K562 (cell line): Measurements from ENCODE around the gene PRL. TPM values are rescaled to one million over a fixed set of nuclear protein-coding genes. Genes with fewer than 3 reads are reported as not detected.

Experiments used
- ATAC-seq: fragments of 200-7000 bp; cut with Tn5 transposase; 3 replicates; pipeline ENCODE4 v1.9.1; 2020; ENCODE audit warnings: moderate library complexity
- BruUV-seq: library from RNA; stranded (reverse); fragments of 400-500 nt; replicated peaks from 2 replicates; lab custom pipeline; 2021; lab: Mats Ljungman, UMichigan
- CTCF ChIA-PET: fragments of 300-600 bp; formaldehyde crosslinking; extraction: SDS; loops from one replicate; lab custom pipeline; 2021; ENCODE audit warnings: low intra/inter-chr PET ratio; lab: Yijun Ruan, JAX
- POLR2A ChIA-PET: fragments of 300-600, 350-650 bp; sonication (Branson Sonifier 250); formaldehyde crosslinking; extraction: SDS; loops from one replicate; lab custom pipeline; 2021; ENCODE audit warnings: antibody characterized with exemption, inconsistent platforms; lab: Yijun Ruan, JAX
- DNase-seq, 4 experiments: peaks; one replicate each; pipeline versions ENCODE4 v3.0.0 to v3.0.0-alpha.2; 2011 to 2018; ENCODE audit warnings: low spot score in 3 of 4, mixed read lengths in 3 of 4; ENCODE audit errors: extremely low read depth in 1 of 4
- FAIRE-seq: peaks from 2 replicates; lab custom pipeline; 2011; peaks lifted over from hg19 to GRCh38; lab: Jason Lieb, UNC
- H2AFZ ChIP-seq: 2 replicates; pipeline ENCODE4 v1.6.0; 2011; ENCODE audit warnings: low read depth, low read length, control low read depth, inconsistent platforms
- H3K27ac ChIP-seq: fragments of 200-600 bp; 3 replicates; pipeline ENCODE4 v1.8.0; 2011; ENCODE audit warnings: low read depth, mild to moderate bottlenecking, control low read depth, inconsistent platforms, low read length, moderate library complexity, mixed read lengths; ENCODE audit errors: extremely low read depth
- H3K27me3 ChIP-seq, 2 experiments: fragments of 300-600 bp in 1 of 2; 2 replicates in 1 of 2; 3 replicates in 1 of 2; pipeline versions ENCODE4 v1.6.0 to v1.8.0; 2011; ENCODE audit warnings: inconsistent platforms in 2 of 2, low read length in 2 of 2, mild to moderate bottlenecking in 1 of 2, mixed read lengths in 1 of 2, moderate library complexity in 1 of 2; ENCODE audit not compliant: control insufficient read depth in 2 of 2, insufficient read depth in 2 of 2
- H3K36me3 ChIP-seq: fragments of 300-600 bp; 3 replicates; pipeline ENCODE4 v1.8.0; 2011; ENCODE audit warnings: mild to moderate bottlenecking, low read length, inconsistent platforms; ENCODE audit not compliant: control insufficient read depth, insufficient read depth
- H3K4me1 ChIP-seq, 2 experiments: fragments of 200-600 bp in 1 of 2; replicated peaks in 1 of 2; 2 replicates in 1 of 2; 3 replicates in 1 of 2; pipeline versions ENCODE4 v1.5.1 to v1.8.0; 2011; ENCODE audit warnings: inconsistent platforms in 2 of 2, low read length in 2 of 2, mild to moderate bottlenecking in 1 of 2, mixed read lengths in 1 of 2, moderate library complexity in 1 of 2; ENCODE audit not compliant: control insufficient read depth in 2 of 2, insufficient read depth in 2 of 2
- H3K4me2 ChIP-seq: 2 replicates; pipeline ENCODE4 v1.6.1; 2011; ENCODE audit warnings: low read length, control low read depth, inconsistent platforms, mixed read lengths; ENCODE audit not compliant: insufficient read depth
- H3K4me3 ChIP-seq: fragments of 200-600 bp; sonication (generic), shearing (Covaris generic); 2 replicates; pipeline ENCODE4 v1.5.1; 2016; ENCODE audit warnings: control low read depth, inconsistent platforms
- H3K79me2 ChIP-seq: fragments of 200-600 bp; 3 replicates; pipeline ENCODE4 v1.8.0; 2011; ENCODE audit warnings: low read length, inconsistent platforms; ENCODE audit not compliant: control insufficient read depth, insufficient read depth
- H3K9ac ChIP-seq, 2 experiments: 2 replicates each; pipeline versions ENCODE4 v1.6.0 to v1.6.1; 2011; ENCODE audit warnings: low read depth in 2 of 2, low read length in 2 of 2, control low read depth in 1 of 2, inconsistent platforms in 1 of 2, mild to moderate bottlenecking in 1 of 2, mixed read lengths in 1 of 2; ENCODE audit not compliant: insufficient read depth in 1 of 2
- H3K9me1 ChIP-seq: one replicate; pipeline ENCODE4 v1.6.0; 2011; ENCODE audit warnings: inconsistent platforms, mild to moderate bottlenecking, low read length, moderate library complexity; ENCODE audit not compliant: control insufficient read depth, insufficient read depth
- H3K9me3 ChIP-seq: replicated peaks from 2 replicates; pipeline ENCODE4 v1.5.1; 2011; ENCODE audit warnings: low read depth, low read length, inconsistent platforms; ENCODE audit not compliant: control insufficient read depth, insufficient read depth
- H4K20me1 ChIP-seq: replicated peaks from 2 replicates; pipeline ENCODE4 v1.6.1; 2011; ENCODE audit warnings: low read length, inconsistent platforms, mixed read lengths; ENCODE audit not compliant: control insufficient read depth, insufficient read depth
- CBFB ChIP-seq: sonication (generic); formaldehyde crosslinking; IDR thresholded peaks from 2 replicates; pipeline ENCODE4 v1.4.0; 2020; ENCODE audit warnings: mild to moderate bottlenecking, missing genetic modification reagents
- EHMT2 ChIP-seq: fragments of 450-650 bp; IDR thresholded peaks from 2 replicates; pipeline ENCODE4 v1.6.1; 2018; ENCODE audit warnings: antibody characterized with exemption
- ELF1 ChIP-seq: fragments of 200-800 bp; sonication (Bioruptor generic); IDR thresholded peaks from 2 replicates; pipeline ENCODE4 v1.6.1; 2016; ENCODE audit warnings: missing genetic modification characterization, missing compliant biosample characterization
- HINFP ChIP-seq: fragments of 450-650 bp; conservative IDR thresholded peaks from 2 replicates; pipeline ENCODE4 v1.6.1; 2016; ENCODE audit warnings: missing genetic modification characterization, low read depth, mild to moderate bottlenecking, control low read depth, missing compliant biosample characterization
- HNRNPL ChIP-seq: fragments of 200-400 bp; formaldehyde crosslinking; IDR thresholded peaks from 2 replicates; pipeline ENCODE4 v1.6.1; 2017; ENCODE audit warnings: low read depth, mild to moderate bottlenecking, low read length
- HOMEZ ChIP-seq: fragments of 250-450 bp; sonication (Bioruptor Pico); IDR thresholded peaks from 2 replicates; pipeline ENCODE4 v1.4.0; 2020; ENCODE audit warnings: mild to moderate bottlenecking, moderate library complexity
- KDM5B ChIP-seq: fragments of 200-600 bp; sonication (generic); IDR thresholded peaks from 2 replicates; pipeline ENCODE4 v1.6.1; 2012; ENCODE audit warnings: low read depth, mild to moderate bottlenecking, moderate library complexity, low read length, control low read depth, inconsistent platforms; ENCODE audit not compliant: insufficient replicate concordance
- USF1 ChIP-seq: sonication (generic); formaldehyde crosslinking; IDR thresholded peaks from 2 replicates; pipeline ENCODE4 v1.9.0; 2022; ENCODE audit warnings: mild to moderate bottlenecking, missing genetic modification reagents
- XRCC4 ChIP-seq: IDR thresholded peaks from one replicate; pipeline ENCODE4 v1.6.1; 2011; ENCODE audit not compliant: insufficient read depth, insufficient read length; ENCODE audit errors: extremely low read depth
- ZNF407 ChIP-seq: fragments of 450-650 bp; IDR thresholded peaks from 2 replicates; pipeline ENCODE4 v1.6.1; 2016; ENCODE audit warnings: low read depth
- ZNF75A ChIP-seq: fragments of 450-650 bp; formaldehyde crosslinking; IDR thresholded peaks from 2 replicates; pipeline ENCODE4 v1.4.0; 2020; ENCODE audit warnings: mild to moderate bottlenecking
- WGBS: fragments of 100-300 bp; shearing (Covaris generic); methylation state at CpG from one replicate; pipeline ENCODE4 v1.1.6; 2016; ENCODE audit warnings: low coverage, mixed read lengths; ENCODE audit not compliant: insufficient coverage; ENCODE audit errors: missing lambda C conversion rate; 5-methylcytosine and 5-hydroxymethylcytosine counted together
- in situ Hi-C: fragments of 300-500 bp; cut with MboI; formaldehyde crosslinking; loops from 4 replicates; pipeline ENCODE4 v1.15.0; 2018; ENCODE audit warnings: inconsistent platforms, mixed read lengths
- intact Hi-C: fragments of 100-400 bp; cut with micrococcal nuclease; formaldehyde crosslinking; loops from 2 replicates; pipeline ENCODE4 v1.14.2; 2022
- polyA plus RNA-seq, 8 experiments: library from polyadenylated mRNA; depleted of rRNA in 4 of 8; stranded (reverse) in 5 of 8; unstranded in 3 of 8; fragments of >200 nt; fragmentation: Nextera tagmentation in 2 of 8; fragmentation: Illumina TruSeq in 1 of 8; extraction: Ambion mirVana in 2 of 8; extraction: Trizol in 1 of 8; gene quantifications; 2 replicates each; pipeline versions ENCODE4 v1.2.1 to v1.2.3, GENCODE V29; 2011 to 2014; ENCODE audit warnings: inconsistent platforms in 1 of 8, missing spikeins in 1 of 8
- total RNA-seq, 7 experiments: library from RNA; depleted of rRNA in 6 of 7; stranded (reverse); fragments of >200 nt in 6 of 7; fragmentation: Illumina TruSeq in 2 of 7; extraction: Trizol in 2 of 7; gene quantifications; 2 replicates each; pipeline versions ENCODE4 v1.2.1 to v1.2.3, GENCODE V29; 2011 to 2021; ENCODE audit warnings: low replicate concordance in 1 of 7

PRL gene
- total and polyA plus RNA-seq, 9 of the 15 experiments (the other 6 are each of a cell fraction or from before 2014, with no cell fraction given), result not detected

GRCh38 chr6:22295145-22295544, 1.7 kb downstream of the PRL start:
- no peak overlapping the region for H3K9ac ChIP-seq
- H2AFZ ChIP-seq, result no peak overlapping the region
- H3K4me1 ChIP-seq, result no peaks in the 10 kb centered on the region
- 1% methylated on average over 9 of the region's 9 CpGs for WGBS
- H3K79me2 ChIP-seq, result no peaks in the 10 kb centered on the region
- DNase-seq (no peak), ATAC-seq (no peak), FAIRE-seq (no peak)
- intact Hi-C loops (no loop called here), in situ Hi-C loops (no loop called here)
- H3K4me2 ChIP-seq, result no peak overlapping the region
- no peaks in the 10 kb centered on the region for H3K9me1 ChIP-seq
- no peaks in the 10 kb centered on the region for H4K20me1 ChIP-seq
- ChIA-PET POLR2A (no interaction called here), CTCF (no interaction called here)
- H3K9me3 ChIP-seq, result no peaks in the 10 kb centered on the region
- no peaks in the 10 kb centered on the region for H3K36me3 ChIP-seq
- no peak overlapping the region for H3K27ac ChIP-seq
- no peaks in the 10 kb centered on the region for H3K27me3 ChIP-seq
- H3K4me3 ChIP-seq, result no peak overlapping the region
- no TSS peak for BruUV-seq
- TF ChIP-seq KDM5B, result no peak
- no peak for TF ChIP-seq ZNF75A (CRISPR knock-in tag)
- TF ChIP-seq HOMEZ (CRISPR knock-in tag), result no peak
- no peak for TF ChIP-seq HNRNPL
- TF ChIP-seq CBFB, result no peak
- TF ChIP-seq USF1 (CRISPR knock-in tag), result no peak
- TF ChIP-seq ZNF407, result no peak
- no peak for TF ChIP-seq EHMT2
- TF ChIP-seq HINFP (tag), result no peak
- no peak for TF ChIP-seq XRCC4
- no peak for TF ChIP-seq ELF1
